ENCODE measurements around the gene SLC45A3.

- TF ChIP-seq POLR2A (IDR thresholded peaks at IDR 0.05; ENCODE audit: low read depth, low read length) (no peak), RAD21 (IDR thresholded peaks at IDR 0.05; ENCODE audit: low read length) (no peak), CTCF (conservative IDR thresholded peaks at IDR 0.05; ENCODE audit: low read depth, low read length) (no peak), USF2 (IDR thresholded peaks at IDR 0.05; ENCODE audit: low read depth, low read length) (no peak)
These were observed 35.3 kb upstream of the SLC45A3 start for GRCh38 chr1:205715628-205716027.

Measured in IMR-90 (cell line).